Anterior cingulate cortex (tissue), 58 donors: ENCODE results near the gene MCRIP1.
A peak's percentile ranks its signal among the peaks of the same experiment; 100 is the strongest.
"Not testable (repeated sequence)": the region's sequence is repeated elsewhere in the genome, so short reads cannot be mapped to it uniquely, and the experiment has no call there.

Source experiments
- DNase-seq, 58 donors: peaks; one replicate each; lab custom pipeline; 2025; lab: John Stamatoyannopoulos, UW

Gene MCRIP1

DNA sequence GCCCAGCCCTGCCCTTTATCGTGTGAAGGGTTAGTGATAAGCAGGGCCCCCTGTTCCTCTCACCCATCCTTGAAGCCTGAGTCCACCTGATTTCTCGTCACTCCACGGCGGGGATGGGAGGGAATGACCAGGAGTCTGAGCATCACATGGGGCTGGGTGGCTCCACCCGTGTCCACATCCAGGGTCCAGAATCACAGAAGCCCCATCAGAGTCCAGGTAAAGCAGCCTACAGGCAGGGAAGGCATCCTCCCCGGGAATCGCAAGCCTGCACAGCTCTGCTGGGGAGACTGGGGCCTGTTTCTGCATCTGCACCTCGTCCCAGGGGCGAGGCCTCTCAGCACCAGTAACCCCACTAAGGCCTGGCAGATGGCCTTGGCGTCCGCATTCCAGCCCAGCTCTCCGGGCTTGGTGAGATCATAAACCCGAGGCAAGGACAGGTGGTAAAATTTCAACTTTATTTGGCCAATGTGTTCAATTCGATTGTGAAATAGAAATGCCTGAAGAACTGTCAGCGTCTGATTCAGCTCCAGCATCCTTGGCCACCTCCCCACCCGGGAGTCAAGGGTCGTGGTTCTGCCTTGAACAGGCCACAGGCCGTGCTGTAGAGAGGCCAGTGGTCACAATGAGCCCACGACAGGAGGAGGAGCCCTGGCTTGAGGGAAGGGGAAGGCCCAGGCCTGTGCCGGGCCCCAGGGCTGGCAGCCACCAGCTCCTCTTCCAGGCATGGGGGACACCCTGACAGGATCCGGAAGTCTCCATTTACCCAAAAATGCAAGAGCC, 9.8 kb upstream of the MCRIP1 start:
- no peak for DNase-seq

DNA sequence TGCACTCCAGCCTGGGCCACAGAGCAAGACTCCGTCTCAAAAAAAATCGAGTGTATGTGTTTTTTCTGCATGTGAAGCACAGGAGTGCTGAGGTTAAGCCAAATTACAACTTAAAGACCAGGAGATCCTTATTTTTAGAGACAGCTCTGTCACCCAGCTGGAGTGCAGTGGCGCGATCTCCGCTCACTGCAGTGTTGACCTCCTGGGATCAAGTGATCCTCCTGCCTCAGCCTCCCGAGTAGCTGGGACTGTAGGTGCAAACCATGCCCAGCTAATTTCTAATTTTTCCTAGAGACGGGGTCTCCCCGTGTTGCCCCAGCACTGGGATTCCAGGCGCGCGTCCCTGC, 9.3 kb upstream of the MCRIP1 start:
- no peak for DNase-seq

DNA sequence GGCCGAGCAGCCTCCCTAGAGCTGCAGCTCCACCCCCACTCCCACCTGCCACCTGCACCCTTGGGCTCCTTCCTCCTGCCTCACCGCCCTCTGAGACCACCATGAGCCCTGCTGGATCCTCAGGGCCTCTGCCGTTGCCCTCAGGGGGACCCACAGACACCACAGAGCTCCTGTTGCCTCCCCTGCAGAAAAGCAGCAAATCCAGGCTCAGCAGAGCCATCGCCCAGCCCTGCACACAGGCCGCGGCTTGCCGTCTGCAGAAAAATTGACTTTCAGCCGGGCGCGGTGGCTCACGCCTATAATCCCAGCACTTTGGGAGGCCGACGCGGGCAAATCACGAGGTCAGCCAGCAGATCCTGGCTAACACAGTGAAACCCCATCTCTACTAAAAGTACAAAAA, 8.8 kb upstream of the MCRIP1 start:
- no peak for DNase-seq

DNA sequence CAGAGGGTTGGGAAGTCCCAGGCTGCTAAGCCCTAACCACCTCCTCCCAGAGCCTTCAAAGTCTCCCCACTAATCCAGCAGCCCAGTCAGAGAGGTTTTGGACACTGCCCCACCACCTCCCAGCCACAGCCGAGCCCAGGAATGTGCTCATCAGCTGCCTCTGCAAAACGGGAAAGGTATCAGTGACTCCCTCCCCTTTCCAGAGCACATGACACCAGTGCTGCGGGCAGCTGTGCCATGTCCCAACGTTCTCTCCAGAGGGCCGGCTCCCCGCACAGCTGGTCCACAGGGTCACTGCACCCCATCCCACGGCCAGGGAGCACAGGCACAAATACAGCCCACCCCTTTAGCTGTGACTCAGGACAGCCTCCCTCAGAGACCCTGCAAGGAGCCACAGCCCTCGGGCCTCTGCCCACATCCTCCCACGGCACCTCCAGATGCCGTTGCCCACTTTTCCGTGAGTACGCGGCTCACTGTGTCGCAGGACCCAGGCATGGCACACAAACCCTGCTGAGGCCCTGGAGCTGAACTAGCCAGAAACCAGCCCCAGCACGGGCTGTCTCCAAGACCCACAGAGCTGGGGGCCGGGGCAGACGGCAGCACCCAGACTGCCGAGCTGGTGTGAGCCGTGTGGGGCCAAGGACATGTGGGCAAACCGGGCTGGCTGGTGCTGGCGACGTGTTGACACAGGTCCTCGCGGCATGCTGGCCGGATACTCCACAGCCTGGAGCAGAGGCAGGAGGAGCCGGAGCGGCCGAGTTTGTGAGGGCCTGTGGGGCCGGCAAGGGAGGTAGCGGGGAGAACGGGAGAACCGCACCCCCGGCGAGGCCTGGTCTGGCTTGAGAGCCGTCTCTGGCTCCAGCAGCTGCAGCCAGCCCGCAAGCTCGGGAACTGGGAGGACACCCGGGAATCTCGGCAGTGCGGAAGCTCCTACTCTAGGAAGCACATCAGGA, 8.0 kb upstream of the MCRIP1 start:
- DNase-seq, result no peak

DNA sequence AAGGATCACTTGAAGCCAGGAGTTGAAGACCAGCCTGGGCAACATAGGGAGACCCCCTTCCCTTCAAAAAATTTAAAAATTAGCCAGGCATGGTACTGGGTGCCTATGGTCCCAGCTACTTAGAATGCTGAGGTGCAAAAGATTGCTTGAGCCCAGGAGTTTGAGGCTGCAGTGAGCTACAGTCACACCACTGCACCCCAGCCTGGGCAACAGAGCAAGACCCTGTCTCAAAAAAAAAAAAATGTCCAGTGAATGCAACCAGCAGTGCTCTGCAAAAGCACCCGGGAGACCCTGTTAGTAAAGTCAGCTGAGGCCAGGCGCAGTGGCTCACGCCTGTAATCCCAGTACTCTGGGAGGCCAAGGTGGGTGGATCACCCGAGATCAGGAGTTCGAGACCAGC, 7.0 kb upstream of the MCRIP1 start:
- not testable (repeated sequence) for DNase-seq

DNA sequence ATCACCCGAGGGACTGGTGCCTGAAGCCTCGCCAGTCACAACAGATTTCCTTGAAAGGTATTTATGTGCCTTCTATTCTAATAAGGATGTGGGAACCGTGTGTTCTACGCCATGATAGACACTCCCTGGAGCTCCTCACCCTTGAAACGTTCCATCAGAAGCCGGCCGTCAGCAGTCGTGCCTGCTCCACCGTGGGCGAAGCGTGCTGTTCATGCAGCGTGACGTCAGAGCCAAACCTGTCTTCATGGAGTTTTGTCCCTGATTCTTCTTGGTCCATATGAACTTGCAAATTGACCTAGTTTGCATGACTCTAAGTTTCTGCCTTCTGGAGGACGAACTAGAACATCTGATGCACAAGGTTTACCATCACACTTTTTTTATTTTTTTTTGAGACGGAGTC, 6.2 kb upstream of the MCRIP1 start:
- no peak for DNase-seq

DNA sequence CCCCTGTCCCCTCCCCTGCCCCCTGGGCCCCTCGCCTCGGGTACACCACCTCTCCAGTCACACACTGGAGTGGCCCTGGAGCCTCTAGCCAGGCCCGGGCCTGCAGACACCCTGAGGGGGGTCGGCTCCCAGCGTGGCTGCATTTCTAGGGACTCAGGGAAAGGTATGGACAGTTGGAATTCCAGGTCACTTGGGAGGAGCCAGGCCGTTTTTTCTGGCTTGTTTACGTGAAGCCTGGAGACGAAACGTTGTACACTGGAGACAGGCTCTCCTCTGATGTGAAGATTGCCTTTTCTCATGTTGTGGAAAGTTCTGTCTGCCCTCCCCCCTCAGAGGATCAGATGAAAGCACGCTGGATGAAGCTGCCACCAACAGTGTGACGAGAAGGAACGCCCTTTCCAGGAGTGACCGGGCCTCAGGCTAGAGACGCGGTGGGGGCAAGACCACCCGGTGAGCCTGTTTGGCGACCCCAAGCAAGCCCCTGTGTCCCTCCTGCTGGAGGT, 5.7 kb upstream of the MCRIP1 start:
- no peak for DNase-seq

DNA sequence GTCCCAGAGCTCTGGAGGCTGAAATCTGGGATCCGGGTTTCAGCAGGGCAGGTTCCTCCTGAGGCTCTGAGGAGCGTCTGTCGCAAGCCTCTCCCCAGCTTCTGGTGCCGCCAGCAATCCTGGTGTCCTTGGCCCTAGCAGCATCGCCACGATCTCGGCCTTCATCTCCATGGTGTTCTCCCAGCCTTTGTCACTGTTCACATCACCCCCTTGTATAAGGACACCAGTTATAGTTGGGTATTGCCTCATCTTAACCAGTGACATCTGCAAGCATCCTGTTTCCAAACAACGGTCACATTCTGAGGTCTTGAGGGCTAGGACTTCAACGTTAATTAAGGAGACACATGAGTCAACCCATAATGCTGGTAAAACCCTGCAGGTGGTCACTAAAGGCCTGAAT, 4.5 kb upstream of the MCRIP1 start:
- DNase-seq, result no peak

DNA sequence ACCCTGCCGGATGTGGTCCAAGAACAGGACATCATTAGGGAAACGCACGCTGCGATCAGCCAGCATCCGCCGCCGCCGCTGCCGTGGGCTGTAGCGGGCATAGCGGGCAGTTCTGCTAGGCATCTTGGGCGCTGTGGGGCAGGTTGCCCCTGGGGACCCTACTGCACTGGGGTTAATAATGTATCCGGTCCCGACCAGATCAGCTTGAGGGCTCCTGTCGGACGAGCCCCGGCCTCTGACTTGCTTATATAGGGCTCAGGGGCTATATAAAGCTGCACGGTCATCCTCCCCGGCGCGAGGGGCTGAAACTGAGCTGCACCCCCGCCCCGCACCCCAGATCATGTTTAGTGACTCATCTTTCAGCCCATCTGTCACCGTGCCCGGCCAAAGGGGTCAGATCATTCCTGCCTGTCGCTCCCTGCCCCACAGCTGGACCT, 1.8 kb upstream of the MCRIP1 start, which contains the start of gene PPP1R27:
Gene PPP1R27 (minus strand): TSS at position 220 of the 437 bp plus-strand sequence. CDS start 97 bp downstream, at position 123.
- no peak for DNase-seq

DNA sequence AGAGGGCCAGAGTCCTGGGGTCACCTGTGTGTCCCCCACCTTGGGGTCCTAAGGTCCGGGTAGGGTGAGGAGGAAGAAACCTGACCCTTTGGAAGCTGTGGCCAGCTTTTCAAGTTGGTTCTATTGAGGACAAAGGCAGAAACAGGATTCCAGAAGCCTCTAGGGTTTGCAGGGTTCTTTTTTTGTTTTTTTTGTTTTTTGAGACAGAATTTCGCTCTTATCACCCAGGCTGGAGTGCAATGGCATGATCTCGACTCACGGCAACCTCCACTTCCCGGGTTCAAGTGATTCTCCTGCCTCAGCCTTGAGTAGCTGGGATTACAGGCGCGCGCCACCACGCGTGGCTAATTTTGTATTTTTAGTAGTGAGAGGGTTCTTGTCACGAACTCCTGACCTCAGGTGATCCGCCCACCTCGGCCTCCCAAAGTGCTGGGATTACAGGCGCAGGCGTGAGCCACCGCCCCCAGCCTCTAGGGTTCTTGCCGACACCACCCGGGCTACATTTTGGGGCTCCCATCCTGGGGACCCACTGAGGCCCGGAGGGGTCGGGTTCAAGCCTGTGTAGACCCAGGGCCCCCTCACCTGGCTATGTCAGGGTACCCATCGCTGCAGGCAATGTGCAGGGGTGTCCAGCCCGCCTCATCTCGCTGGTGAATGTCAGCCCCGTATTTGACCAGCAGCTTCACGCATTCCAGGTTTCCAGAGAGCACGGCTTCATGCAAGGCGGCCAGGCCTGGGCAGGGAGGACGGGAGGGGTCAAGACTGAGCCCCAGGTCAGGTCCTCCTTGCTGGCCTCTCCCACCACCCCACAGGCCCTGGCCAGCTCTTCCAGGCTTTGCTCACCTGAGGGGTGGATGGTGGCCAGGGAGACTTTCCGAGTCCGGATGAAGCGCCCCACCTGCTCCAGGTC, 1.1 kb upstream of the MCRIP1 start:
- no peak for DNase-seq

DNA sequence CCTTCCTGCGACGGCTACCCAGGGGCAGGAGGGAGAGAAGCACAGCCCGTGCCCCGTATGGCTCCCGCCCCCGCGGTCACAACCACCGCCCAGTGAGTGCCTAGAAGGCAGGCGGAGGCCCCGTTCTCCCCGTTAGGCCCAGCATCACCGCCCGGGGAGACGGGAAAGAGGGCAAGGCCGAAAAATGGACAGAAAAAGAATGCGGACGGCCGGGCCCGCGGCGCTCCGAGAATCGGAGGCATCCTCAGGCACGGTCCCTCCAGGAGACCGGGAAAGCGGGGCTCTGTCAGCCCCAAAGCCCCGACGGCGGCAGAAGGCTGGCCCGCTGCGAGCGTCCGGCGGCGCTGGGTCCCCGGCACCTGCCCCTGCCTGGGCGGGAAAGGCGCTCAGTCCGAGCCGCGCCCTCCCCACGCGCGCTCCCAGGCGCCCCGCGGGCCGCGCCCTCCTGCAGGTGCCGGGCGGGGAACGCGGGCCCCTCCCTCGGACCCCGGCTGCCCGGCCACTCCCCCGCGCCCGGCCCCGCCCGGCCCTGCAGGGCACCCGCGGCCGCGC, 407 bp downstream of the MCRIP1 start:
- DNase-seq, result peak in 9 of 58 donors; percentile 9 to 69 (median 30)

DNA sequence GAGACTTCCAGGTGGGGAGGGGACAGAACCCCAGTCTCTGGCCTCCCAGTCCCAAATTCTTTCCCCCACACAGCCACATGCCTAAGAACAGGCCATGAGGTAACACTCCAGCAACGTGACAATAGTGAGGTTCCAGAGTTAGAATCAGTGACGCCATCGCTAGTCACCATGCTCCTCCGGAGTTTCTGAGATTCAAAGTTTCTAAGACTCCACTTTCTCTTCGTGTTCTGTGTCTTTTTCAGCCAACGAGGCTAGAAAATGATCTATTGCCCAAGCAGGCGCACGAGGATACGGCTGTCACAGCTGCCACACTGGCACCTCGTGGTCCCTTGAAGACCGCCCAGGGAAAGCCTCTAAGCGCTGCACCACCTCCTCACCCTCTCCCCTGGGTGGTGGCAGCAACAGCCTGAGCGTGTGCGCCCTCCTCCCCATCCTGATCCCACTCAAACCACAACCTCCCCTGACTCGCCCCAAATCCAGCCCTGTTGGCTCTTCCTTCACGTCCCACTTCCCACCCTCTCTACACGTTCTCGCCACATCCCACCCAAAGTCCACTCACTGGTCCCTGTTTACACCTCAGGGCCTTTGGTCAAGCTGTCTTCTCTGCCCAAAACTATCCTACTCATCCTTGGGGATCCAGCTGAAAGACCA, 1.0 kb downstream of the MCRIP1 start:
- DNase-seq, result peak in 15 of 58 donors; percentile 6 to 26 (median 11)

DNA sequence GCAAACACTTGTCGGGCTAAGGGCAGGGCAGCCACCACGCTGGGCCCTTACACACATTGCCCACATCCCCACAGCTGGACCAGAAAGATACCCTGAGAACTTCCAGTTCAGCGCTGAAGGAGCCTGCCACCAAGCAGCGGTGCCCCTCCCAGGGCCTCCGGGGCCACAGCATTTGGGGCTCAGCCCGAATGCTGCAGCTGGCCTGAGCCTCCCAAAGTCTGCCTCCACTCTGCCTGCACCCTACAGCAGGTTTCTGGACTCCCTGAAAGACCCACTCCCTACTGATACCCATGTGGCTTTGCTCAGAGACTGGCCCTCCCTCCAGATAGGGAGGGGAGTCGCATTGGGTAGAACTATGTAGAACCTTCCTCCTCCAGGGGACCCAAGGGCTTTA, 1.5 kb downstream of the MCRIP1 start:
- no peak for DNase-seq

DNA sequence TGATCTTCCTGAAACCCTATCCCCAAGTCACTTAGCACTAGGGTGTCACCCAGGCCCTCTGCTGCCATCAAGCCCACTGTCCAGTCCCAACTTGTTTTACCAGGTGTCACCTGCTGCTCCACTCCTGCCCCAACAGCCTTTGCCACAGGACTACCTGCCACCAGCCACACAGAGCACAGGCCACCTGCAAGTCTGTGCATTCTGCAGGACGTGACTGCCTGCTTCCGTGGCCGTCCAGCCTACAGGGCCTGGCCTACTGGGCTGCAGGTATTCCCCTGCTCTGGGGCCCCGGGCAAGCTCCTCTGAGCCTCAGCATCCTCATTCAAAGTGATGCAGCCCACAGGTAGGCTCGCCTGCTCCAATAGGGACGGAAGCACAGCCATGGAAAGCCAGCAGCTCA, 3.2 kb downstream of the MCRIP1 start:
- DNase-seq, result no peak

DNA sequence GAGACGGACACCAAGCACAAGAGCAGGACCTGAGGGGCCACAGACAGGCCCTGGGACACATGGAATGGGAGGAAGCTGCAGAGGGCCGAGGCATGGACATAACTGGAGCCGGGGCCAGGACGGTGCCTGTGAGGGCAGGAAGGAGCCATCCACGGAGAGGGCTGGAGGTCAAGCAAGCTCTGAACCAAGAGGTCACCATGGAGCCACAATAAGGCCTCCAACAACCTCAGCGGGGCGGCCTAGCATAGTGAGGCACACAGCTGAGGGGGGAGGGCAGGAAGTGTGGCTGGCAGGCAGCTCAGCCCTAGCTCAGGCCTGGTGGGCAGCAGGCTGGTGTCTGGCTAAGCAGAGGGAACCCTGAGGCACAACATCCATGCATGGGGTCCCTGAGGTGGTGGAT, 4.4 kb downstream of the MCRIP1 start:
- DNase-seq, result no peak

DNA sequence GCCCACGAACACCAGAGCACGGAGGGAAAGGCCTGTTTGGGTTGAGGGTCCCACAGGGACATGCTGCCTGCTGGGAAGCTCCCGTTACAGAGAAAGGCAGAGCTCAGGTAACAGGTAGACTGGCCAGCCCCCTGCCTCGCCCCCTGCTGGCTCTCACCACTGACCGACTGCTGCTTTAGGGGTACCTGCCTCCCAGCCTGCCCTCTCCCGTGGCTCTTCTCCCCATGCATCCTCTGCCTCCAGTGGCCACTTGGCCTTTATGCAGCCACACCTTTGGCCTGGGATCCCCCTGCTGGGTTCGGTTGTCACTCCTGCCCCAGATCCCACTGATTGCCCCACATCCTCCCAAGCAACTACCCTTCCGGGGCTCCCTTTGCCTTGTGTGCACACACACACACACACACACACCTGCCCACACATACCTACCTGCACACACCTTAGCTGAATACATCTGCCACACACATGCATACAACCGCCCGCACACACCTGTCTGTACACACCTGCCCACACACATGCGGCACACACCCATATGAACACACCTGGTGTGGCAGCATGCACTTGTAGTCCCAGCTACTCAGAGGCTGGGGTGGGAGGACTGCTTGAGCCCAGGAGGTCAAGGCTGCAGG, 7.1 kb downstream of the MCRIP1 start:
- DNase-seq, result no peak

DNA sequence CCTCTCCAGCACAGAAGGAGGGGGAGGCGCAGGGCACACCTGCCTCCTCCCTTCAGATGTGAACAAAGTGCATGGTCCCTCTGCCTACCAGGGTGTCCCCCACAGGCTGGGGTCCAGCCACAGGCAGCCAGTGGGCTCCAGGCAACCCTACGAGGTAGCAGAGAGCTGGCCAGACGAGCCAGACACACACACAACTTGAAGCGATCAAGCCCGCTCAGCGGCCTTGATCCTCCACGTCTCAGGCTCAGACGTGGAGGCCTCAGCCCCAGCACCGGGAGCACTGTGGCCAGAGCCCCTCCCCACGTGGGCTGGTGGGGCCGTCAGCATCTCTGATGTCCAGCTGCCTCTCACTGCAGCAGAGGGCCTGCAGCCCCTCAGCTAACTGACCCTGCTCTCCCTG, 8.5 kb downstream of the MCRIP1 start:
- no peak for DNase-seq

DNA sequence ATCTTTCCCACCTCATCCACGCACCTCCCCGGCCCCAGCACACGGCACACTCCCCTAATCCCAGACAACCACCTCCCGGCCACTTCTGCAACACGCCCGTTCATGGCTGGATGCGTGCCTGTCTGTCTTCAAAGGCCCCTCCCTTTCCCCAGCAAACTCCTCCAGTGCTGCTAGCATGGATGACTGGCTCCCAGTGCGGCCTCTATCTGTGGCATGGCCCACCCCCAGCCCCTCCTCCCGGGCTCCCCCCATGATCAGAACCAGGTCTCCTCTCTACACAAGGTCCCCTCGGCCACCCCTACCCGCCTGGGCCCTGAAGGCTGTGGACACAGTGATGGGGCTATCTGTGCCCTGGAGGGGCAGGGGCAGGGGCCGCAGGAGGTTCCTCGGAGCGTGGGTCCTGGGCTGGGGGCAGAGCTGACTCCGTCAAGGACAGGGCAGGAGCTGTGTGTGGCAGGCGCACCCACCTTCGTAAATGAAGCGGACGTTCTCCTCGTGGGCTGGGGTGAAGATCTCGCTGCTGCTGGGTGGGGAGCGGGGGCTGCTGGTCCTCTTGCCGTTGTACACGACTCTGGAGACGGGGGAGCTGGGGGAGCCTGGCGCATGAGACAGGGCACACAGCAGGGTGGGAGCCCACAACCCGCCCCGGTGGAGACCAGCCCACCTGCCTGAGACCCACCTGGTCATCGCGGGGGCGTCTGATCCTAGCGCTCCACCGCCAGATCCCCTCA, 9.1 kb downstream of the MCRIP1 start:
- no peak for DNase-seq
